HG02884 (cell line): ENCODE data around the gene ANAPC13.

ENCODE experiments used
- ATAC-seq: cut with Tn5 transposase; IDR thresholded peaks from one replicate; pipeline ENCODE4 v1.9.1; 2021; ENCODE audit warnings: mild to moderate bottlenecking, moderate library complexity; ENCODE audit not compliant: unreplicated experiment

Gene ANAPC13, protein sequence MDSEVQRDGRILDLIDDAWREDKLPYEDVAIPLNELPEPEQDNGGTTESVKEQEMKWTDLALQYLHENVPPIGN

DNA sequence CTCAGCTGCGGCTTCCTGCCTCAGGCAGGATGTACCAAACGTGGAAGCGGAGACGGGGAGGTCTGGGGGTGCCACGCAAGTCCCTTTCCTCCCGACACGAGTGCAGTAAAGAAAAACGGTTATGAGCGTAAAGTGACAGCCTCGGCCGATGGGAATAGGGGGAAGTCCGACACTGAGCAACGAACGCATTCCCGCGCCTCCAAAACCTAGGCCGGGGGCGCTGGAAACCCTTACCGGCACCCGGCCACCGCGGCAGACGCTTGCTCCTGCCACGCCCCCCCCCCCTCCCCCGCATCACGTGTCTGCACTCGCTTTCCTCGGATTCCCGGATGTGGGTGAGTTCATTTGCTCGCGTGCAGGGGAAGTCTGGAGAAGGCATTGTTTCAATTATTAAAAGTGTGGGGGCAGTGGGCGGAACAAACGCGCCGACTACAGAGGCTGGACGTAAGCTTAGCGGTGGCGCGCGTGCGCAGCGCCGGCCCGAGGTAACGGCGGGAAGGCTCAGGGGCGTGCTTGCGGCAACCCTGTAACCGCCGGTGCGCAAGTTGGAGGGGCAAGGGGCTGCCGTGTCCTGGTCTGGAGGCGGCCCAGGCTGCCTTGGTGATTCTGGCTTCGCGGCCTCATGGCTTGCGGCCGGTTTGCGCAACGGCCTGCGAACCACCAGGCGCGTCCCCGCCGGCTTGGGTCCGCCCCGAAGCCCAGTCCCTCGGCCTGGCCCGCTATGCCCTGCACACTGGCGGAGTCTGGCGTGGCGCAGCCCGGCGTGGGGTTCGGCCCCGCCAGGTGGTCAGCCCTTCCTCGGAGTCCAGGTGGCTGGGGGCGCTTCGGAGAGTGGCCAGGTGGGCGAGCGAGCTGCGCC is at the start of gene ANAPC13, which contains the start of gene CEP63:
TSS of gene ANAPC13 (minus strand) at position 268 of the 859 bp plus-strand sequence. CDS start 3,081 bp downstream, outside the sequence.
TSS of gene CEP63 (plus strand) at position 340 of the 859 bp plus-strand sequence. CDS start 9,264 bp downstream, outside the sequence.
- peak; percentile 69 for ATAC-seq

DNA sequence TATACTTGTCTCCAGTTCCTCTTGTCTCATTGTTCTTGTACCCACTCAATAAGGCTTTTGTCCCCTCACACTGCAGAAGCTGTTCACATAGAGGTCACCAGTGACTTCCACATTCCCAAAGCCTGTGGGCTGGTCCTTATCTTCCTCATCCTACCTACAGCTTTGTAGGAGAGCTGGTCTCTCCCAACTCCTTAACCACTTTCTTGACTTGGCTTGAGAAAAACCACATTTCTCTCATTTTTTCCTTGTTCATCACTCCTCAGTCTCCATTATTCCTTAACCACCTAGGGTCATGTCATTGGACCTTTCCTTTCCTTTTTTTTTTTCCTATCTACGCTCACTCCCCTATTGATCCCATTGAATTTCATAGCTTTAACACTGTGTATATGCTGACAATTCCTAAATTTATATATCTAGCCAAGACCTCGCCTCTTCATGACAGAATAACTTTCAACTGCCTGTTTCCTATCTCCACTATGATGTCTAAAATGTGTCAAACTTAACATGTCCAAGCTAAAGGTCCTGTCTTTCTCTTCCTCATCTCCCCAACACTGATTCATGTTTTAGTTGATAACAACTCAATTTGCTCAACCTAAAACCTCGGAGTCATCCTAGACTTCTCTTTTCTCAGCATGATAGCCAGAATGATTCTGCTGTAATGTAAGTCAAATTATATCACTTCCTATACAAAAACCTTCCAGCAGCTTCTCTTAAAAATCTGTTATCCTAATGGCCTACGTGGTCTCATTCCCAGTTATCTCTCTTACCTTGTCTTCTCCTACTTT is 49.6 kb upstream of the ANAPC13 start:
- ATAC-seq: no peak

DNA sequence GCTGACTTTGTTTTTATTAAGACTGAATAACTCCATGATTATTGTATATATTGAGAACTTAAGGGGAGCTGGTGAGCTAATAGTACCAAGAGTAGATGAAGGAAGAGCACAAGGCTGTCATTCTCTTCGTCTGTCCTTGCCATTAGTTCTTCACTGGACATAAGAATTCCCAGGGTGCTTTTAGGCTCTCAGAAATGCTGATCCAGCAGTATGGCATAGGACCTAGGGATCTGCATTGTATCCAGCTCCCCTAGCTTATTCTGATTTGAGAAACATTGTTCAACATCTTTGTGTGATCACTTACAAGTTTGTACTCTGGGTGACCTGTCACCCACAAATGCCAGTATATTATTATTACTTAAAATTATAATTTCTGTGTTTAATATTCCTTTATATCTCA is 47.7 kb upstream of the ANAPC13 start:
- ATAC-seq: no peak

DNA sequence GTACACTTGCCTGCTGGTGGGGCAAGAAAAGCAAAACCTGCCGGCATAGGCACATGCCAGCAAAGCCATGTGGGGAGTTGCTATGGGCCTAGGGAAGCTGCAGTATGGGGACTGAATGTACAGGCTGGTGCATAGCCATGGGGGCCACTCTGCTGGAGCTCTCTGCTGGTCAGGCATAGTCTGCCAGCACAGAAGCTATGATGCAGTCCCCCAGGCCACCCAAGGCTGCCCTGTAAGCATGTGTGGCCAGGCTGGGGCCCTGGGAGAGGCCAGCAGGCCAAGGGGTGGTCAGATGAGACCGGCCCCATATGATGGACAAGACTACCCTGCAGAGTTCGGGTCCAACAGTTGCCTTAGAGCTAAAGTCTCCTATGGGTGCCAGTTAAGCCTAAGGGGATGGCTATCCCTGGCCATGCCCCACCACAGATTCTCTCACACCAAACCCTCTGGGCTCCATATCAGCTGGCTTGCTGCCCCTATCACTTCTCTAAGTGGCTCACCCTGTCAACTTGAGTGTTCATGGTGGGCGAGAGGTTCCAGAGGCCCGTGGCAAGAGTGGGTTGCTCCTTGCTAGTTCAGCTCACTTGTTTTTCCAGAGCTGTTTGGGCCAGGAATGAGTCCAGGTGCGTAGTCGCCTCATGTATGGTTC is 41.9 kb upstream of the ANAPC13 start:
- ATAC-seq: no peak

DNA sequence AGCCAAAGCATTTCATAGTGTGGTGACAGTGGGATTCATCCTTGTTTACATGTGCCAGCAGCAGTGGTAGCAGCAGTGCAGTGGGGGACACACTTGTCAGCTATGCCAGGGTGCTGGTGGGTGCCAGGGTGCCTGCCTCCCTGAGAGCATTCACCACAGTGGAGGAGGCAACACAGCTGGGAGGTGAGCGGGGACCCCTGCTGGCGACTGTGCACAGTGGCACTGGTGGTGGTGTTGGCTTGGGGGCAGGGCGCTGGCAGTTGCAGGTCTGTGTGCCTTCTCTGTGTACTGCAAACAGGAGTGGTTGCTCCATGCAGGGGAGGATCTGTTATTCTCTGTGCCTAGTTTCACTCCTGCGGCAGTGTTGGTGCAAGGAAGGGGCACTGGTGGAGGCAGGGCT is 41.3 kb upstream of the ANAPC13 start:
- no peak for ATAC-seq

DNA sequence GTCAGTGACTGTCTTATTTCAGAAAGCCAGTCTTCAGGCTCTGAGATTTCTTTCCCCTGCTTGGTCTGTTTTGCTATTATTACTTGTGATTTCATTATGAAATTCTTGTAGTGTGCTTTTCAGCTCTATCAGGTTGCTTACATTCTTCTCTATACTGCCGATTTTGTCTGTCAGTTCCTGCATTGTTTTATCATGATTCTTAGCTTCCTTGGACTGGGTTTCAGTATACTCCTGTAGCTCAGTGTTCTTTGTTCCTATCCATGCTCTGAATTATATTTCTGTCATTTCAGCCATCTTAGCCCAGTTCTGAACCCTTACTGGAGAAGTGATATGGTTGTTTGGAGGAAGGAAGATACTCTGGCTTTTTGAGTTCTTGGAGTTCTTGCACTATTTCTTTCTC is 40.5 kb upstream of the ANAPC13 start:
- ATAC-seq: no peak

DNA sequence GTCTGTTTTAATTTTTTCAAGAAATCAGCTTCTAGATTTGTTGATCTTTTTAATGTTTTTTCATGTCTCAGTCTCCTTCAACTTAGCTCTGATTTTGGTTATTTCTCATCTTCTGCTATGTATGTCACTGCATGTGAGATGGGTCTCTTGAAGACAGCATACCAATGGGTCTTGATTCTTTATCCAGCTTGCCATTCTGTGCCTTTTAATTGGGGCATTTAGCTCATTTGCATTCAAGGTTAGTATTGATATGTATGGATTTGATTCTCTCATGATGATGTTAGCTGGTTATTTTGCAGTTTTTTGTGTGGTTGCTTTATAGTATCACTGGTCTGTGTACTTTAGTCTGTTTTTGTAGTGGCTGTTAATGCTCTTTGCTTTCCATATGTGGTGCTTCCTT is 39.5 kb upstream of the ANAPC13 start:
- ATAC-seq: no peak

DNA sequence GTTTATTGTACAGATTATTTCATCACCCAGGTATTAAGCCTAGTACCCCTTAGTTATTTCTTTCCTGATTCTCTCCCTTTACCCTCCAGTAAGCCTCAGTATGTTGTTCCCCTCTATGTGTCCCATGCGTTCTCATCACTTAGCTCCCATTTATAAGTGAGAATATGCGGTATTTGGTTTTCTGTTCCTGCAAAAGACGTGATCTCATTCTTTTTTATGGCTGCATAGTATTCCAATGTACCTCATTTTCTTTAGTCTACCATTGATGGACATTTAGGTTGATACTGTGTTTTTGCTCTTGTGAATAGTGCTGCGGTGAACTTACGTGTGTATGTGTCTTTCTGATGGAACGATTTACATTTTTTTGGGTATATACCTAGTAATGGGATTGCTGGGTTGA is 36.8 kb upstream of the ANAPC13 start:
- no peak for ATAC-seq

DNA sequence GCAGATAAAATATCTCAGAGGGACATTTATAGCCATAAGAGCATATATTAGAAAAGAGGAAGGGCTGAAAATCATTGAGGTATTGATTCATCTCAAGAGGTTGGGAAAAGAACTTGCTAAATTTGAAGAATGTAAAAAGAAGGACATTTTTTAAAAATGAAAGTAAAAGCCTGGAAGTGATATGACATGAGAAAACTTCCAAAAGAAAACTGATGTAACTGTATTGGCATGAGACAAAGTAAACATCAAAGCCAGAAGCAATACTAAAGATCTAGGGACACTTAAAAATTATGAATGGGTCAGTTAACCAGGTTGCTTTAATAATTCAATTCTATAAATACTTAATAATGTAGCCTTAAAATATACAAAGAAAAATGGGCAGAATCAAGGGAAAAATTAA is 32.0 kb upstream of the ANAPC13 start:
- no peak for ATAC-seq

DNA sequence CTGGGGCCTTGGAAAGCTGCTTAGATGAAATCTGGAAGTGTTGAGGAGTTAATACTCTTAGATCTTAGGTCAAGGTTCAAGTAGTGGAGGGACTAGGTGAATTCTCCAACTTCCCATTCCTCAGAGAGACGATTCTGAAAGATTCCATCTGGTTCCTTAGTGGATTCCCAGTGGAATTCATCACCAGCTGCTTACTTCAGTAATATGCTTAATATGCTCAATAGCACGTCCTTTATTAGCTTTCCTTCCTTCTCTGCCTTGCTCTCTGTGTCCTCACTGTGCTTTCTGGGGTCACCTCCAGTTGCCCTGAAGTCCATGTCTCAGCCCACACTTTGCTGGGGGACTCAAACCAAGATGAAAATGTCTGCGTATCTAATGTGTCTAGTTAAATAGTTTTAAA is 31.1 kb upstream of the ANAPC13 start:
- no peak for ATAC-seq

DNA sequence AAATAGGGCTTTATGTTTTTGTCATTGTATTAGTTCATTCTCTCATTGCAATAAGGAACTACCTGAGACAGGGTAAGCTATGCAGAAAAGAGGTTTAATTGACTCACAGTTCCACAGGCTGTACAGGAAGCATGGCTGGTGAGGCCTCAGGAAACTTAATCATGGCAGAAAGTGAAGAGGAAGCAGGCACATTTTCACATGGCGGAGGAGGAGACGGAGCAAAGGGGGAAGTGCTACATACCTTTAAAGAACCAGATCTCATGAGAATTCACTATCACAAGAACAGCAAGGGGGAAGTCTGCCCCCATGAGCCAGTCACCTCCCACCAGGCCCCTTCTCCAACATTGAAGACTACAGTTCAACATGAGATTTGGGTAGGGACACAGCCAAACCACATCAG is 25.7 kb upstream of the ANAPC13 start:
- ATAC-seq: no peak

DNA sequence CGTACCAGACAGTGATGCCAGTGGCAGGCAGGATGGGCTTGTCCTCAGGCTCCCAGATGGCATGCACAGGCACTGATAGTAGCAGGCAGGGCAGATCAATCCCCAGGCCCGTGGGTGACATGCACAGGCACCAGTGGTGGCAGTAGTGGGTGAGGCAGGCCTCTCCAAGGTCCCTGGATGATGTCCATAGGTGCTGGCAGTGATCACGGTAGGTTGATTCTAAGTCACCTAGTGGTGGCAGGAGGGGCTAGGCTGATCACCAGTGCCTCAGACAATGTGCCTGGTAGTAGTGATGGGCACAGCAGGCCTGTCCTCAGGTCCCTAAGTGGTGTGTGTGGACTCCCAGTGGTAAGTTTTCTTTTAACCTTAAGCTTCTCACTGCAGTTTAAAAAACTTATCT is 19.7 kb upstream of the ANAPC13 start:
- ATAC-seq: no peak

DNA sequence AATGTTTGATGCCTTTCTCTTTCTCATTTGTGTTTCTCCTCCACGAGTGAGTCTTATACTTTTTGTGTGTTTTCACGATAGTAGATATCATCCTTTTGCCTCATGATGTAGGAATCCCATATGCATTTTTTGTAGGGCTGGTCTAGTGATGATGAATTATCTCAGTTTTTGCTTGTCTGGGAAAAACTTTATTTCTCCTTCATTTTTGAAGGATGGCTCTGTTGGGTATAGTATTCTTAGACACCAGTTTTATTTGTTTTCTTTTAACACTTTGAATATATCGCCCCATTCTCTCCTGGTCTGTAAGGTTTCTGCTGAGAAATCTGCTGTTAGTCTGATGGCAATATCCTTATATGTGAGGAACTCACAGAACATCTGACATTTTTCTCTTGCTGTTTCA is 18.3 kb upstream of the ANAPC13 start:
- no peak for ATAC-seq

DNA sequence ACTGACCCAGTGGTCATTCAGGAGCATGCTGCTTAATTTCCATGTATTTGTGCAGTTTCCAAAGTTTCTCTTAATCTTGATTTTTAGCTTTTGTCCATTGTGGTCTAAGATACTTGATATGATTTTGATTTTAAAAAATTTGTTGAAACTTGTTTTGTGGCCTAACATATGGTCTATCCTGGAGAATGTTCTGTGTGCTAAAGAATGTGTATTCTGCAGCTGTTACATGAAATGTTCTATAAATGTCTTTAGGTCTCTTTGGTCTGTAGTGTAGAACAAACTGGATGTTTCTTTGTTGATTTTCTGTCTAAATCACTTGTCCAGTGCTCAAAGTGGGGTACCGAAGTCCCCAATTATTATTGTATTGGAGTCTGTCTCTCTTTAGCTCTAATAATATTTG is 17.5 kb upstream of the ANAPC13 start:
- ATAC-seq: no peak

DNA sequence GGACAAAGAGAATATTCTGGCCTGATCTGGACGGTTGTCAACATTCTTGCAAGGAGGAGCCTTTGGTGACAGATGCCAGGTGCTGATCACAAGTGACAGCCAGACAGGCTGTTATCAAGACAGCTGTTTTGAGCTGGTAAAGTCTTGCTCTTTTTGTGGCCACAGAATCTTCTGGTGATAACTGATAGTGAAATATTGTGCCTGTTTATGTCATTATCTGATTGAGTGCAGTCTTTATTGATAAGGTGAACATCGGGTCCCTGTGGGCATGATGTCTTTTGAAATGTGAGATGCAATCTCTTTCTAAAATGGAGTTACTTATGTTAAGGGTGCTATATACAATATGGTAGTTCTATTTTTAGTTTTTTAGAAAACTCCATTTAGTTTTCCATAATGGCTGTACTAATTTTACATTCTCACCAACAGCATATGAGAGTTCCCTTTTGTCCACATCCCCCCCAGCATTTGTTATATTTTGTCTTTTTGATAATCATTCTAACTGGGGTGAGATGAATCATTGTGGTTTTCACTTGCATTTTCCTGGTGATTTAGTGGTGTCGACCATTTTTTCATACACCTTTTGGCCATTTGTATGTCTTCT is 10.8 kb upstream of the ANAPC13 start:
- ATAC-seq: no peak

DNA sequence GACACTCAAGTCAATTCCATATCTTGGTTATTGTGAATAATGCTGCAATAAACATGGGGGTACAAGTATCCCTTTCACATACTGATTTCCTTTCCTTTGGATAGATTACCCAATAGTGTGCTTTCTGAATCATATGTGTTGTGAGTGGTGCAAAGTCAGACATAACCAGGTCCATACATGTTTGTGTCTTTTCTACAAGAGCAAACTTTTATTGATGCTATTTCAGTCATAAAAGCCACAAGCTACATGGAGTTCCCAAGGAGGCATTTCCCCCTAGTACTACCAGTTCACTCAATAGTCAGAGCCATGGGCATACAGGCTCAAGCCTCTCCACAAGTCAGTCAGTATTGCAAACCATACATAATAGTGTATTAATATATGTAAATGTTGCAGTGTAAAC is 10.2 kb upstream of the ANAPC13 start:
- ATAC-seq: no peak

DNA sequence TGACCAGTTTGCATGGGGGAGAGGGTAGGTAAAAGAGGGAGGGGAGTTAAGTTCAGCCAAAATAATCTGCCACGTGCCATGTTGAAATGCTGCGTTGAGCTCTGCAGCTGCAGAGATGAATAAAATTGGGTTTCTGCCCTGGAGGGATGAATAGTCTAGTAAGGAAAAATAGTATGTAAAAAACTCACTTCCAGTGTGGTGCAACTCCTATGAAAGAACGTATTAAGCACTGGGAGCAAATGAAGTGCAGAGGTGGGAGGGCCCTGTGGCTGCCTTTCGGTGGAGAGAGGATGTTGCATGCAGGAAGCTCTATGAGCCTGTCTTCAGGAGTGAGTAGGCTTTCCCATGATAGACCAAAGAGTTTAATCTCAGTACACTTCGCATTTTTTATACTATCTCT is 8.7 kb upstream of the ANAPC13 start:
- ATAC-seq: no peak

DNA sequence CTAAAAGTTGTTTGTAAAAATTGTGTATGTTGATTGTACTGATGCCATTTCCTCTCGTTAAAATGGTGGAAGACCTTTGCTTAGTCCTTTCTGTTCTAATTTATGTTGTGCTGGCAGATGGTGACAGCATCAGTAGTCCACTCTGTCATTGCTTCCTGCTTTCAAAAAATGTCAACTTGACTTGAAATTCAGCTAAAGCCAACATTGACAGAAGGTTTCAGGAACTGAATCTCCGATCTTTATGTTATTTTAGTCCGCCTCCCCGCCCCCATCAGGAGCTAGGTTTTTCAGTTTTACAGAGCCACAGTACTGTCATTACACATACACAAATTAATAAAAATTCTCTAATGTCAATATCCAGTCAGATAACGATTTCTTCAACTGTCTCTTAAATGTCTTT is 1.6 kb upstream of the ANAPC13 start:
- ATAC-seq: no peak

DNA sequence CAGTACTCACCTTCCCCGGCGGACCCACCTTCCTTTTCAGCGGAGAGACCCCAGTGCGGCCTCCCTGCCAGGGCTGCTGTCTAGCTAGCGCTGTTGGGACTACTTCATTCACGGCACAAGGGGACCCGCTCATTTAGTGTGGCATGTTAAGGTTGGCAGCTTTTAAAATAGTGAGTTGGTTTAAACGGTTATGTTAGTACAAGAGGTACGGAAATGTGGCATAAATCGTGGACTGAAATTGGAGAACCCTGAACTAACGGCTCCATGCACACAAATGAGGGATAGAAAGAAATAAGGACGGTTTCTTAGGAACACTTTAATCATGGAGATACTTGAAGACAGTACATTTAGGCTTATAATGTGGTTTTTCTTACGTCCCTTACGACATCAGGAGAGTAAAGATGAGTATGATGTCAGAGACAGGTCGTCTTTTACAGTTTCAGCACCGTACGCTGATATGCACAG is 824 bp upstream of the ANAPC13 start:
- ATAC-seq: peak; percentile 13

DNA sequence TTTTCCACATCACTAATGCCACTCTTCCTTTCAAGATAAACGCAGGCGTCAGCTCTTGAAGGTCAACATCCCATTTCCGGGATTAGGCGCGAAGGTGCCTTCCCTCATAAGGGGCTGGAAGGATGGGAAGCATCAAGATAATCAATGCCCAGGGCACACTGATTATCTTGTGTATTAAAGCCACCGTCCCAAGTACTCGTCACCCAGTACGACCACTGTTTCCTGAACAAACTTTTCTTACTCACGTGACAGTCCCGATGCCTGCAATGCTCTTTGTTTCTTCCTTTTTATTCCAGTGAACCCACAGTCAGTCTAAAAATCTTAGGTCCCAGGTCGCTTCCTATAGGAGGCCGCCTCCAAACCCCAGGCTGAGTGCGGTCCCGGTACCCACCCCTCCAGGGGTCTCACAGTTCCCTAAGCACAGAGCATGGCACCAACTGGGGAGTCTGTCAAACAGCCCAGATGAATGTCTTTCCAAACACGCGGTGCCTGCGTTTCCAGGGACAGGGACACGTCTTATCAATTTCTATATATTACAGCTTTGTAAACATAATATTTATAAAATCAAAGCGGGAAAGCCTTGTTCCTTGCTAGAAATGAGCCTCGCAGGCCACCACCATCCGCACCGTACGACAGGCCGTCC is 589 bp downstream of the ANAPC13 start:
- ATAC-seq: no peak
